Hypothalamus (tissue), 51 donors: Measurements from ENCODE around the gene MESD.

Experiments used
- DNase-seq, 51 donors: peaks; one replicate each; lab custom pipeline; 2025; lab: John Stamatoyannopoulos, UW

MESD gene

GRCh38 chr15:81015621-81016488 is 26.2 kb upstream of the MESD start:
- DNase-seq: peak in 32 of 51 donors; percentile 19 to 82 (median 46)

- DNase-seq: no peak
Measured at GRCh38 chr15:81014446-81015093, 25.0 kb upstream of the MESD start.

- no peak for DNase-seq
Measured at GRCh38 chr15:81013396-81013929, 23.8 kb upstream of the MESD start.

- DNase-seq: no peak
Measured at GRCh38 chr15:81012588-81012987, 23.0 kb upstream of the MESD start.

GRCh38 chr15:81011593-81011992 is 22.0 kb upstream of the MESD start:
- DNase-seq: no peak

- no peak for DNase-seq
Measured at GRCh38 chr15:81010086-81010485, 20.5 kb upstream of the MESD start.

- DNase-seq: no peak
Measured at GRCh38 chr15:81008312-81008711, 18.7 kb upstream of the MESD start.

- DNase-seq: no peak
Measured at GRCh38 chr15:81007428-81008064, 17.9 kb upstream of the MESD start.

- no peak for DNase-seq
Measured at GRCh38 chr15:81006124-81006523, 16.5 kb upstream of the MESD start.

GRCh38 chr15:81003097-81003350 is 13.4 kb upstream of the MESD start:
- no peak for DNase-seq

GRCh38 chr15:81002331-81003096 is 12.9 kb upstream of the MESD start:
- no peak for DNase-seq

- DNase-seq: no peak
Measured at GRCh38 chr15:81002009-81002330, 12.4 kb upstream of the MESD start.

- peak in 23 of 51 donors; percentile 31 to 80 (median 55) for DNase-seq
Measured at GRCh38 chr15:81001152-81002008, 11.8 kb upstream of the MESD start.

- DNase-seq: peak in 49 of 51 donors; percentile 39 to 82 (median 69)
Measured at GRCh38 chr15:81000624-81001151, 11.1 kb upstream of the MESD start, which contains the start of gene TLNRD1. Gene TLNRD1, plus strand, starts transcription at chr15:81000923. Its CDS starts 1,349 bp downstream, at chr15:81002272.

- peak in 6 of 51 donors; percentile 32 to 66 (median 49) for DNase-seq
Measured at GRCh38 chr15:81000144-81000623, 10.6 kb upstream of the MESD start.

- DNase-seq: no peak
Measured at GRCh38 chr15:80999623-81000036, 10.0 kb upstream of the MESD start.

- DNase-seq: no peak
Measured at GRCh38 chr15:80998251-80998650, 8.6 kb upstream of the MESD start.

GRCh38 chr15:80997692-80998091 is 8.1 kb upstream of the MESD start:
- no peak for DNase-seq

GRCh38 chr15:80996247-80996646 is 6.6 kb upstream of the MESD start:
- no peak for DNase-seq
